WTC11 (cell line): Measurements from ENCODE around the gene CENPX. TPM values are rescaled to one million over a fixed set of nuclear protein-coding genes. Genes with fewer than 3 reads are reported as not detected.

Experiments
- total RNA-seq: library from RNA; stranded (reverse); gene quantifications from 3 replicates; pipeline ENCODE4 v1.2.3, GENCODE V29; 2021

CENPX gene
- total RNA-seq, 1 experiment from 2014 or later, result 121 TPM

Other genes starting within 250 kb of the CENPX start
- 0.85 to 1.4 TPM (median 1.4 TPM) in 3 replicates for gene GCGR, start 218.7 kb downstream of the CENPX start, total RNA-seq
- gene MCRIP1, start 189.6 kb downstream of the CENPX start, total RNA-seq, result 126 to 144 TPM (median 131 TPM) in 3 replicates
- not detected in 3 replicates for gene PPP1R27, start 187.8 kb downstream of the CENPX start, total RNA-seq
- 343 to 380 TPM (median 360 TPM) in 3 replicates for gene P4HB, start 162.3 kb downstream of the CENPX start, total RNA-seq
- gene ARHGDIA, start 151.5 kb downstream of the CENPX start, total RNA-seq, result 200 to 247 TPM (median 203 TPM) in 3 replicates
- 172 to 212 TPM (median 174 TPM) in 3 replicates for gene ALYREF, start 131.3 kb downstream of the CENPX start, total RNA-seq
- gene ANAPC11, start 131.2 kb downstream of the CENPX start, total RNA-seq, result 217 to 249 TPM (median 245 TPM) in 3 replicates
- 1.9 to 2.1 TPM (median 1.9 TPM) in 3 replicates for gene NPB, start 120.6 kb downstream of the CENPX start, total RNA-seq
- 24.7 to 31.4 TPM (median 26.3 TPM) in 3 replicates for gene PCYT2, start 111.5 kb downstream of the CENPX start, total RNA-seq
- 19.5 to 24.2 TPM (median 20.9 TPM) in 3 replicates for gene SIRT7, start 104.7 kb downstream of the CENPX start, total RNA-seq
- gene MAFG, start 95.1 kb downstream of the CENPX start, total RNA-seq, result 24.2 to 29.8 TPM (median 24.3 TPM) in 3 replicates
- gene PYCR1, start 85.6 kb downstream of the CENPX start, total RNA-seq, result 144 to 188 TPM (median 164 TPM) in 3 replicates
- gene MYADML2, start 75.6 kb downstream of the CENPX start, total RNA-seq, result 0.44 to 0.62 TPM (median 0.46 TPM) in 3 replicates
- 1.2 to 1.9 TPM (median 1.7 TPM) in 3 replicates for gene NOTUM, start 61.7 kb downstream of the CENPX start, total RNA-seq
- 60.4 to 71.9 TPM (median 67.8 TPM) in 3 replicates for gene ASPSCR1, start 45.2 kb downstream of the CENPX start, total RNA-seq
- 30.5 to 38.1 TPM (median 32.5 TPM) in 3 replicates for gene LRRC45, start 427 bp upstream of the CENPX start, total RNA-seq
- gene RAC3, start 8.8 kb upstream of the CENPX start, total RNA-seq, result 135 to 163 TPM (median 138 TPM) in 3 replicates
- gene DCXR, start 14.8 kb upstream of the CENPX start, total RNA-seq, result 114 to 130 TPM (median 120 TPM) in 3 replicates
- gene RFNG, start 28.9 kb upstream of the CENPX start, total RNA-seq, result 40.9 to 42.3 TPM (median 41.6 TPM) in 3 replicates
- gene GPS1, start 29.0 kb upstream of the CENPX start, total RNA-seq, result 166 to 181 TPM (median 167 TPM) in 3 replicates
- 99.6 to 120 TPM (median 106 TPM) in 3 replicates for gene DUS1L, start 42.9 kb upstream of the CENPX start, total RNA-seq
- 611 to 742 TPM (median 654 TPM) in 3 replicates for gene FASN, start 75.4 kb upstream of the CENPX start, total RNA-seq
- 15.1 to 20.0 TPM (median 16.9 TPM) in 3 replicates for gene CCDC57, start 190.0 kb upstream of the CENPX start, total RNA-seq
- 28.7 to 65.3 TPM (median 58.5 TPM) in 3 replicates for gene SLC16A3, start 206.2 kb upstream of the CENPX start, total RNA-seq